Natural killer cell (primary cell): ENCODE data around the gene TPRKB. TPM values are rescaled to one million over a fixed set of nuclear protein-coding genes. Genes with fewer than 3 reads are reported as not detected.

Experiments used
- ATAC-seq, 3 donors: fragments of 150-1000 bp in 2 of 3; fragments of 200-7000 bp in 1 of 3; cut with Tn5 transposase; 1 replicate in 1 of 3; 2 replicates in 2 of 3; pipeline ENCODE4 v1.10.0; 2021; ENCODE audit warnings: mild to moderate bottlenecking in 2 of 3, moderate library complexity in 2 of 3
- DNase-seq, 2 donors: peaks; one replicate each; pipeline versions ENCODE4 v3.0.0 to v3.0.0-alpha.2; 2013 to 2021; ENCODE audit warnings: mixed read lengths in 1 of 2
- H3K27ac ChIP-seq: one replicate; pipeline ENCODE4 v1.5.1; 2013; ENCODE audit warnings: mild to moderate bottlenecking, low read length
- H3K27me3 ChIP-seq: one replicate; pipeline ENCODE4 v1.6.1; 2013; ENCODE audit warnings: low read length; ENCODE audit not compliant: control insufficient read depth, insufficient read depth
- H3K36me3 ChIP-seq: one replicate; pipeline ENCODE4 v1.6.1; 2013; ENCODE audit warnings: low read length; ENCODE audit not compliant: control insufficient read depth, insufficient read depth
- H3K4me1 ChIP-seq: one replicate; pipeline ENCODE4 v1.6.1; 2013; ENCODE audit warnings: low read length; ENCODE audit not compliant: control insufficient read depth, insufficient read depth
- H3K4me3 ChIP-seq: one replicate; pipeline ENCODE4 v1.5.1; 2013; ENCODE audit warnings: low read length
- H3K9me3 ChIP-seq: one replicate; pipeline ENCODE4 v1.6.1; 2013; ENCODE audit warnings: low read length; ENCODE audit not compliant: control insufficient read depth, insufficient read depth
- H3K27ac Mint-ChIP-seq, 2 donors: one replicate each; pipeline ENCODE4 v1.8.0; 2022; ENCODE audit warnings: mild to moderate bottlenecking in 2 of 2, mixed read lengths in 2 of 2, moderate library complexity in 1 of 2
- H3K27me3 Mint-ChIP-seq, 2 donors: one replicate each; pipeline ENCODE4 v1.8.0; 2022; ENCODE audit warnings: low read depth in 2 of 2, mixed read lengths in 2 of 2
- H3K36me3 Mint-ChIP-seq: one replicate; pipeline ENCODE4 v1.8.0; 2022; ENCODE audit warnings: mixed read lengths
- H3K4me1 Mint-ChIP-seq, 2 donors: one replicate each; pipeline ENCODE4 v1.8.0; 2022; ENCODE audit warnings: mixed read lengths in 2 of 2
- H3K4me3 Mint-ChIP-seq: one replicate; pipeline ENCODE4 v1.8.0; 2022; ENCODE audit warnings: mild to moderate bottlenecking, moderate library complexity, mixed read lengths
- H3K9me3 Mint-ChIP-seq, 2 donors: one replicate each; pipeline ENCODE4 v1.8.0; 2022; ENCODE audit warnings: mixed read lengths in 2 of 2
- CTCF ChIP-seq: fragments of 200-600 bp; IDR thresholded peaks from one replicate; pipeline ENCODE4 v1.8.0; 2022; ENCODE audit warnings: antibody characterized with exemption
- WGBS: methylation state at CpG from one replicate; pipeline ENCODE4 v1.1.7; 2013; ENCODE audit warnings: missing lambda C conversion rate; ENCODE audit not compliant: insufficient coverage; 5-methylcytosine and 5-hydroxymethylcytosine counted together
- intact Hi-C: fragments of 100-400 bp; cut with micrococcal nuclease; formaldehyde crosslinking; loops from one replicate; pipeline ENCODE4 v1.14.2; 2022
- total RNA-seq, 4 donors: library from RNA; stranded (reverse); fragments of 120-200 nt in 1 of 4; gene quantifications; one replicate each; pipeline versions ENCODE4 v1.2.3 to v1.2.4, GENCODE V29; 2013 to 2022

TPRKB gene
- total RNA-seq, 3 donors from 2014 or later (not counting 1 experiment from before 2014, with no cell fraction given): 20.4 to 24.1 (median 22.8) TPM

- Mint-ChIP-seq H3K27ac (no peak overlapping the region), H3K27me3 (no peaks in the 10 kb centered on the region)
- H3K27me3 ChIP-seq: no peaks in the 10 kb centered on the region
Observed at GRCh38 chr2:73749314-73749713, 12.2 kb upstream of the TPRKB start.

GRCh38 chr2:73746877-73747208, 9.7 kb upstream of the TPRKB start:
- peaks cover 17 to 25% of the 10 kb centered on the region in 2 donors for H3K4me1 Mint-ChIP-seq
- no peak for TF ChIP-seq CTCF
- H3K4me3 Mint-ChIP-seq: peak overlapping the region; percentile 69
- Histone ChIP-seq H3K4me1 (no peaks in the 10 kb centered on the region), H3K27ac (peak overlapping the region; percentile 3), H3K4me3 (no peak overlapping the region), H3K9me3 (no peaks in the 10 kb centered on the region), H3K27me3 (no peaks in the 10 kb centered on the region), H3K36me3 (peaks cover 15% of the 10 kb centered on the region)
- H3K27me3 Mint-ChIP-seq: no peaks in the 10 kb centered on the region
- H3K36me3 Mint-ChIP-seq: no peaks in the 10 kb centered on the region
- ATAC-seq (peak in 2 of 3 donors; percentile 59 to 81), DNase-seq (no peak)
- H3K27ac Mint-ChIP-seq: peak overlapping the region; percentile 70 to 83
- H3K9me3 Mint-ChIP-seq: no peaks in the 10 kb centered on the region
- WGBS: 86% methylated on average over 2 of the region's 3 CpGs
- intact Hi-C loops: no loop called here

More at GRCh38 chr2:73749314-73749713, 12.2 kb upstream of the TPRKB start:
- no peaks in the 10 kb centered on the region for H3K4me1 ChIP-seq
- no peak overlapping the region for H3K4me3 Mint-ChIP-seq
- DNase-seq: no peak
- peaks cover 16% of the 10 kb centered on the region for H3K36me3 ChIP-seq
- H3K27ac ChIP-seq: no peak overlapping the region
- WGBS: no CpG with 5 or more reads among the region's 2 CpGs
- no peak for TF ChIP-seq CTCF
- no peak overlapping the region for H3K4me3 ChIP-seq
- H3K9me3 Mint-ChIP-seq: no peaks in the 10 kb centered on the region
- no peaks in the 10 kb centered on the region for H3K9me3 ChIP-seq
- ATAC-seq: no peak
- intact Hi-C loops: no loop called here
- H3K4me1 Mint-ChIP-seq: peaks cover 17 to 25% of the 10 kb centered on the region in 2 donors
- H3K36me3 Mint-ChIP-seq: peaks cover 12% of the 10 kb centered on the region

- no peaks in the 10 kb centered on the region for H3K27me3 ChIP-seq
- Mint-ChIP-seq H3K4me1 (peaks cover 17 to 25% of the 10 kb centered on the region in 2 donors), H3K9me3 (no peaks in the 10 kb centered on the region), H3K4me3 (peak overlapping the region; percentile 69), H3K27me3 (no peaks in the 10 kb centered on the region), H3K27ac (peak overlapping the region; percentile 70 to 83), H3K36me3 (no peaks in the 10 kb centered on the region)
- peak overlapping the region; percentile 3 for H3K27ac ChIP-seq
- H3K4me1 ChIP-seq: no peaks in the 10 kb centered on the region
- TF ChIP-seq CTCF: no peak
- DNase-seq (no peak), ATAC-seq (peak in 2 of 3 donors; percentile 40 to 63)
- H3K4me3 ChIP-seq: no peak overlapping the region
- H3K9me3 ChIP-seq: no peaks in the 10 kb centered on the region
- WGBS: 89% methylated on average over 11 of the region's 11 CpGs
- intact Hi-C loops: no loop called here
- peaks cover 12% of the 10 kb centered on the region for H3K36me3 ChIP-seq
Observed at GRCh38 chr2:73746015-73746876, 9.1 kb upstream of the TPRKB start.
